GM12891 (cell line): Measurements from ENCODE around the gene USP30.

Experiments
- POLR2A ChIP-seq: IDR thresholded peaks from 2 replicates; pipeline ENCODE4 v1.6.1; 2011; ENCODE audit warnings: low read depth, low read length, control low read depth
- POLR2AphosphoS5 ChIP-seq: IDR thresholded peaks from 2 replicates; pipeline ENCODE4 v1.6.1; 2011; ENCODE audit warnings: low read depth, low read length, control low read depth
- SPI1 ChIP-seq: IDR thresholded peaks from 2 replicates; pipeline ENCODE4 v1.6.1; 2011; ENCODE audit warnings: low read depth, low read length, control low read depth
- TAF1 ChIP-seq: IDR thresholded peaks from 2 replicates; pipeline ENCODE4 v1.6.1; 2011; ENCODE audit warnings: low read depth, low read length, control low read depth

- TF ChIP-seq TAF1, result no peak
- TF ChIP-seq POLR2A, result no peak
- TF ChIP-seq POLR2AphosphoS5, result no peak
- TF ChIP-seq SPI1, result no peak
Measured at GRCh38 chr12:109137055-109137454, 84.7 kb downstream of the USP30 start.
